Transverse colon (tissue), 4 donors: ENCODE data around the gene ERP29. TPM values are rescaled to one million over a fixed set of nuclear protein-coding genes. Genes with fewer than 3 reads are reported as not detected.
"Not testable (repeated sequence)": the region's sequence is repeated elsewhere in the genome, so short reads cannot be mapped to it uniquely, and the experiment has no call there.

Experiments used
- DNase-seq: peaks from one replicate; pipeline ENCODE4 v3.0.0-alpha.2; 2019
- H3K27ac ChIP-seq, 4 donors: fragments of 200-600 bp; sonication (generic); 2 replicates each; pipeline ENCODE4 v1.5.1; 2016 to 2018; ENCODE audit warnings: inconsistent platforms in 4 of 4
- H3K27me3 ChIP-seq: fragments of 200-600 bp; sonication (generic); 2 replicates; pipeline ENCODE4 v1.5.1; 2017; ENCODE audit warnings: inconsistent platforms
- H3K36me3 ChIP-seq, 4 donors: fragments of 200-600 bp; sonication (generic); 2 replicates each; pipeline ENCODE4 v1.5.1; 2017 to 2019; ENCODE audit warnings: inconsistent platforms in 4 of 4
- H3K4me1 ChIP-seq, 4 donors: fragments of 200-600 bp; sonication (generic); 2 replicates each; pipeline ENCODE4 v1.5.1; 2017 to 2020; ENCODE audit warnings: inconsistent platforms in 4 of 4
- H3K4me3 ChIP-seq, 4 donors: fragments of 200-600 bp; sonication (generic); 1 replicate in 1 of 4; 2 replicates in 3 of 4; pipeline versions ENCODE4 v1.5.1 to v1.6.1; 2017 to 2019; ENCODE audit warnings: inconsistent platforms in 4 of 4
- H3K9me3 ChIP-seq, 2 donors: fragments of 200-600 bp; sonication (generic); 2 replicates each; pipeline ENCODE4 v1.5.1; 2017 to 2019; ENCODE audit warnings: inconsistent platforms in 2 of 2
- CTCF ChIP-seq, 5 experiments: fragments of 200-600 bp in 3 of 5; fragments of 450-650 bp in 2 of 5; sonication (generic) in 3 of 5; IDR thresholded peaks; 1 replicate in 2 of 5; 2 replicates in 3 of 5; pipeline ENCODE4 v1.5.1; 2016 to 2017; ENCODE audit warnings: antibody characterized with exemption in 5 of 5, inconsistent platforms in 3 of 5, mild to moderate bottlenecking in 2 of 5, moderate library complexity in 1 of 5
- EP300 ChIP-seq: sonication (generic); formaldehyde crosslinking; IDR thresholded peaks from one replicate; pipeline ENCODE4 v1.6.1; 2017; ENCODE audit warnings: antibody characterized with exemption, low read depth
- POLR2A ChIP-seq: fragments of 450-650 bp; IDR thresholded peaks from one replicate; pipeline ENCODE4 v1.6.1; 2016; ENCODE audit warnings: antibody characterized with exemption, mild to moderate bottlenecking, moderate library complexity
- POLR2AphosphoS5 ChIP-seq, 3 donors: sonication (generic); formaldehyde crosslinking; IDR thresholded peaks; one replicate each; pipeline ENCODE4 v1.6.1; 2016; ENCODE audit warnings: antibody characterized with exemption in 3 of 3
- WGBS, 2 donors: methylation state at CpG; one replicate each; pipeline ENCODE4 v1.1.5; 2018; ENCODE audit warnings: low coverage in 1 of 2; 5-methylcytosine and 5-hydroxymethylcytosine counted together
- in situ Hi-C, 4 donors: fragments of 200-750 bp; cut with MboI; loops; one replicate each; pipeline versions ENCODE4 v1.15.0 to v1.15.1; 2017; ENCODE audit warnings: low sequenced_read_pairs in 3 of 4, low pct_ligation_motif_present in 1 of 4, low pct_unique_long_range_greater_than_20kb in 1 of 4
- intact Hi-C: fragments of 100-400 bp; cut with DNase I; formaldehyde crosslinking; loops from one replicate; pipeline ENCODE4 v1.15.1; 2023; ENCODE audit warnings: low total_unique reads
- total RNA-seq, 4 donors: library from RNA; depleted of rRNA; stranded (reverse); fragments of >200 nt; gene quantifications; one replicate each; pipeline ENCODE4 v1.1.0, GENCODE V29; 2016

ERP29 gene
- total RNA-seq, 4 donors from 2014 or later, result 16.5 to 69.8 (median 37.5) TPM

GRCh38 chr12:111998015-111998414, 15.2 kb upstream of the ERP29 start:
- DNase-seq, result no peak
- intact Hi-C loops, result no loop called here
- in situ Hi-C loops, result no loop called here
- H3K4me1 ChIP-seq, result no peaks in the 10 kb centered on the region
- H3K36me3 ChIP-seq, result no peaks in the 10 kb centered on the region
- no peak overlapping the region for H3K4me3 ChIP-seq
- no peaks in the 10 kb centered on the region for H3K9me3 ChIP-seq
- no peaks in the 10 kb centered on the region for H3K27me3 ChIP-seq
- no peak overlapping the region for H3K27ac ChIP-seq
- TF ChIP-seq POLR2AphosphoS5 (IDR thresholded peaks at IDR 0.05) (no peak), CTCF (IDR thresholded peaks at IDR 0.05) (no peak), EP300 (no peak), POLR2A (no peak)
- WGBS, 2 donors, result 87 to 100% methylated on average over 2 to 4 of the region's 4 CpGs

DNA sequence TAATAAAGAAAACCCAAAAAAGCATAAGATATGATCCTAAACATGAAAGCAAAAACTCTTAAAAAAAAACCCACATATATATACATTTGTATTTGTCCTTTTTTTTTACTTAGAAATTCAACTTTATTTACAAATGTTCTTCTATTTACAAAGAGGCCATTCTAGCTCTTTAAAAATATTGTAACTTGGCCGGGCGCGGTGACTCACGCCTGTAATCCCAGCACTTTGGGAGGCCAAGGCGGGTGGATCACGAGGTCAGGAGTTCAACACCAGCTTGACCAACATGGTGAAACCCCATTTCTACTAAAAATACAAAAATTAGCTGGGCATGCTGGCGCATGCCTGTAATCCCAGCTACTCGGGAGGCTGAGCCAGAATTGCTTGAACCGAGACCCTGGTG, 14.1 kb upstream of the ERP29 start:
- 89 to 91% methylated on average over 4 to 9 of the region's 9 CpGs for WGBS, 2 donors
- H3K9me3 ChIP-seq, H3K4me1 ChIP-seq, H3K27ac ChIP-seq, H3K36me3 ChIP-seq, H3K4me3 ChIP-seq, in situ Hi-C loops, intact Hi-C loops, H3K27me3 ChIP-seq, DNase-seq: not testable (repeated sequence)

- Histone ChIP-seq H3K27ac (no peak overlapping the region), H3K36me3 (no peaks in the 10 kb centered on the region)
These were observed 12.4 kb upstream of the ERP29 start for GRCh38 chr12:112000820-112001219.

DNA sequence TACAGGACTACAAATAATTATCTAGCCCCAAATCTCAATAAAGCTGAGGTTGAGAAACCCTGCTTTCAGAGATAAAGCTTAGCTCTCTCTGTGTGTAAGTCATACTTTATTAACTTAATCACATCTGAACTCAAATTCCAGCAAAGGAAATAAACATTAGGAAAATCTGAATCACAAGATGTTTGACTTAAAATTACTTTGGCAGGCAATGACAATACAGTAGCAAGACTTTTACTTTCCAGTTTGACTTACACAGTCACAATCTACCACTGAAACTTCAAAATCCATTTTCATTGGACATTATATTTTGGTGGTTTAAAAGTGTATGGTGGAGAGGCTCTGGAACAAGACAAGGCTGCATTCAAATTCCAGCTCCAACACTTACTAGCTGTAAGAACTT, 11.7 kb upstream of the ERP29 start:
- TF ChIP-seq EP300, result no peak
- no peak for TF ChIP-seq CTCF (IDR thresholded peaks at IDR 0.05)
- TF ChIP-seq POLR2A, result no peak
- no peak for TF ChIP-seq POLR2AphosphoS5 (IDR thresholded peaks at IDR 0.05)
- DNase-seq, result no peak
- Histone ChIP-seq H3K4me1 (peaks cover 0 to 14% (median 8%) of the 10 kb centered on the region in 4 donors), H3K27ac (no peak overlapping the region), H3K4me3 (no peak overlapping the region), H3K36me3 (no peaks in the 10 kb centered on the region), H3K9me3 (no peaks in the 10 kb centered on the region), H3K27me3 (no peaks in the 10 kb centered on the region)
- intact Hi-C loops, result no loop called here
- in situ Hi-C loops, result no loop called here

More at GRCh38 chr12:112000820-112001219, 12.4 kb upstream of the ERP29 start:
- TF ChIP-seq POLR2A (no peak), EP300 (no peak), CTCF (IDR thresholded peaks at IDR 0.05) (no peak), POLR2AphosphoS5 (IDR thresholded peaks at IDR 0.05) (no peak)
- Histone ChIP-seq H3K27me3 (no peaks in the 10 kb centered on the region), H3K4me3 (no peak overlapping the region), H3K9me3 (no peaks in the 10 kb centered on the region), H3K4me1 (peaks cover 0 to 7% (median 3%) of the 10 kb centered on the region in 4 donors)
- 92 to 93% methylated on average over 5 to 8 of the region's 8 CpGs for WGBS, 2 donors
- intact Hi-C loops, result no loop called here
- in situ Hi-C loops, result no loop called here
- no peak for DNase-seq

DNA sequence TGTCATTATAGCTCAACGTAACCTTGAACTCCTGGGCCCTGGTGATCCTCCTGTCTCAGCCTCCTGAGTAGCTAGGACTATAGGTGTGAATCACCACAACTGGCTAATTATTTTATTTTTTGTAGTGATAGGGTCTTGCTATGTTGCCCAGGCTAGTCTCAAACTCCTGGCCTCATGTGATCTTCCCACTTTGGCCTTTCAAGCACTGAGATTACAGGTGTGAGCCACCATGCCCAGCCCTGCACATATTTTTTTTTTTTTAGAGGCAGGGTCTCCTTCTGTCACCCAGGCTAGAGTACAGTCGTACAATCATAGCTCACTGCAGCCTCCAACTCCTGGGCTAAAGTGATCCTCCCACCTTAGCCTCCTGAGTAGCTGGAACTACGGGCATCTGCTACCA, 9.2 kb upstream of the ERP29 start:
- TF ChIP-seq CTCF (IDR thresholded peaks at IDR 0.05), result no peak
- no peak for TF ChIP-seq POLR2AphosphoS5 (IDR thresholded peaks at IDR 0.05)
- TF ChIP-seq EP300, result no peak
- TF ChIP-seq POLR2A, result no peak
- H3K27me3 ChIP-seq, result no peaks in the 10 kb centered on the region
- no peaks in the 10 kb centered on the region for H3K36me3 ChIP-seq
- DNase-seq, result no peak
- H3K4me3 ChIP-seq, result no peak overlapping the region
- in situ Hi-C loops (no loop called here), intact Hi-C loops (no loop called here)
- peaks cover 0 to 33% (median 12%) of the 10 kb centered on the region in 4 donors for H3K4me1 ChIP-seq
- no peak overlapping the region for H3K27ac ChIP-seq
- H3K9me3 ChIP-seq, result no peaks in the 10 kb centered on the region
- 99 to 100% methylated on average over 1 to 3 of the region's 3 CpGs for WGBS, 2 donors
